DND-41 (cell line): ENCODE measurements around the gene SH3TC2.

Experiments
- CTCF ChIP-seq: IDR thresholded peaks from 2 replicates; pipeline ENCODE4 v1.5.1; 2012; ENCODE audit warnings: borderline replicate concordance, low read length, moderate library complexity, mild to moderate bottlenecking; ENCODE audit not compliant: poor library complexity, severe bottlenecking; ENCODE audit errors: extremely low read depth
- EZH2 ChIP-seq: IDR thresholded peaks from 3 replicates; pipeline ENCODE4 v1.6.1; 2012; ENCODE audit warnings: borderline replicate concordance, low read depth, mild to moderate bottlenecking, moderate library complexity, low read length, inconsistent platforms; ENCODE audit not compliant: severe bottlenecking

DNA sequence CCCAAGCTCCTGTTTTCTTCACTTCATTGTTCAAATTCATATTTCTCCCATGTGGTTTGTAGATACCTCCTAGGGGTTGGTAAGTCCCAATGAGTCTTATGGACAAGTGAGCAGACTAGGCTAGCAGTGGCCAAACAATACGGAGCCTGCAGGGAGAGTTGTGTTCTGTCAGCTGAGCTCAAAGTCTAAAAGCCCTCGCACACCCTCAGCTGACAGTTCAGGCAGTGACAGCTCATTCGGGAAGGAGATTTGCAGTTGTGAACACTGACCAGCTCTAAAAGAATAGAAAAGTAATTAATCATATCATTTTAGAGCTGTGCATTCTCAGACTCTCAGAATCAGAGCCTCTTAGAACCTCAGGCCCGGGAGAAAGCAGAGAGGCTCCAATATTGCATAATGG, 95.1 kb downstream of the SH3TC2 start:
- TF ChIP-seq CTCF (no peak), EZH2 (no peak)
